GM19438 (cell line): ENCODE measurements around the gene FHOD1.

Experiments
- ATAC-seq: cut with Tn5 transposase; IDR thresholded peaks from one replicate; pipeline ENCODE4 v1.9.1; 2021; ENCODE audit warnings: low read depth; ENCODE audit not compliant: unreplicated experiment

Gene FHOD1

GRCh38 chr16:67277999-67278772 is 30.9 kb upstream of the FHOD1 start:
- ATAC-seq: no peak

GRCh38 chr16:67277294-67277998 is 30.2 kb upstream of the FHOD1 start:
- ATAC-seq: no peak

- no peak for ATAC-seq
These were observed 28.0 kb upstream of the FHOD1 start for GRCh38 chr16:67275321-67275720.

- ATAC-seq: no peak
These were observed 24.2 kb upstream of the FHOD1 start for GRCh38 chr16:67271446-67271845.

- ATAC-seq: no peak
These were observed 23.7 kb upstream of the FHOD1 start for GRCh38 chr16:67270931-67271338.

GRCh38 chr16:67269766-67270165 is 22.5 kb upstream of the FHOD1 start:
- no peak for ATAC-seq

GRCh38 chr16:67268136-67268579 is 20.9 kb upstream of the FHOD1 start:
- ATAC-seq: no peak

GRCh38 chr16:67265834-67266233 is 18.6 kb upstream of the FHOD1 start:
- no peak for ATAC-seq

- no peak for ATAC-seq
These were observed 17.6 kb upstream of the FHOD1 start for GRCh38 chr16:67264866-67265265.

GRCh38 chr16:67264277-67264676 is 17.0 kb upstream of the FHOD1 start:
- no peak for ATAC-seq

GRCh38 chr16:67263201-67263600 is 15.9 kb upstream of the FHOD1 start:
- ATAC-seq: no peak

GRCh38 chr16:67260426-67261063 is 13.3 kb upstream of the FHOD1 start:
- ATAC-seq: no peak

GRCh38 chr16:67259705-67260104 is 12.4 kb upstream of the FHOD1 start:
- no peak for ATAC-seq

GRCh38 chr16:67258161-67258835 is 11.0 kb upstream of the FHOD1 start:
- ATAC-seq: no peak

- ATAC-seq: no peak
These were observed 10.3 kb upstream of the FHOD1 start for GRCh38 chr16:67257486-67258160.

- no peak for ATAC-seq
These were observed 9.5 kb upstream of the FHOD1 start for GRCh38 chr16:67256701-67257230.

GRCh38 chr16:67255553-67256221 is 8.4 kb upstream of the FHOD1 start:
- ATAC-seq: no peak

GRCh38 chr16:67254801-67255552 is 7.7 kb upstream of the FHOD1 start:
- ATAC-seq: no peak
